Thoracic aorta (tissue), 2 donors: ENCODE measurements around the gene KIAA0232. TPM values are rescaled to one million over a fixed set of nuclear protein-coding genes. Genes with fewer than 3 reads are reported as not detected.

ENCODE experiments used
- ATAC-seq: fragments of 150-250 bp; one replicate; pipeline ENCODE4 v1.8.0; 2017; ENCODE audit warnings: low read depth; ENCODE audit not compliant: insufficient number of reproducible peaks, low FRiP score
- DNase-seq: peaks from one replicate; pipeline ENCODE4 v3.0.0-alpha.2; 2020; ENCODE audit warnings: low spot score
- H3K27ac ChIP-seq, 2 donors: fragments of 200-600 bp; sonication (generic); 1 replicate in 1 of 2; 2 replicates in 1 of 2; pipeline ENCODE4 v1.5.1; 2016; ENCODE audit warnings: mild to moderate bottlenecking in 2 of 2, moderate library complexity in 2 of 2
- H3K27me3 ChIP-seq: fragments of 200-600 bp; sonication (generic); replicated peaks from 2 replicates; pipeline ENCODE4 v1.6.0; 2016; ENCODE audit warnings: mild to moderate bottlenecking; ENCODE audit not compliant: insufficient read depth
- H3K36me3 ChIP-seq: fragments of 200-600 bp; sonication (generic); one replicate; pipeline ENCODE4 v1.5.1; 2016
- H3K4me1 ChIP-seq, 2 donors: fragments of 200-600 bp; sonication (generic); 1 replicate in 1 of 2; 2 replicates in 1 of 2; pipeline versions ENCODE4 v1.5.1 to v1.6.0; 2016; ENCODE audit warnings: low read depth in 2 of 2, mild to moderate bottlenecking in 1 of 2; ENCODE audit not compliant: control insufficient read depth in 1 of 2
- H3K4me3 ChIP-seq: fragments of 200-600 bp; sonication (generic); 2 replicates; pipeline ENCODE4 v1.5.1; 2016; ENCODE audit warnings: mild to moderate bottlenecking
- H3K9me3 ChIP-seq: fragments of 200-600 bp; sonication (generic); 2 replicates; pipeline ENCODE4 v1.5.1; 2016
- CTCF ChIP-seq: fragments of 200-600 bp; sonication (generic); IDR thresholded peaks from one replicate; pipeline ENCODE4 v1.5.1; 2019; ENCODE audit warnings: antibody characterized with exemption
- total RNA-seq, 2 donors: library from RNA; depleted of rRNA; stranded (reverse); fragments of >200 nt; gene quantifications; one replicate each; pipeline versions ENCODE4 v1.1.0 to v1.2.3, GENCODE V29; 2016

The KIAA0232 gene
- total RNA-seq, 2 donors from 2014 or later = 56.9 to 80.8 TPM

GRCh38 chr4:6894528-6895498 is 112.3 kb downstream of the KIAA0232 start:
- Histone ChIP-seq H3K27ac (no peak overlapping the region), H3K27me3 (no peaks in the 10 kb centered on the region), H3K4me3 (no peak overlapping the region), H3K9me3 (no peaks in the 10 kb centered on the region), H3K4me1 (no peaks in the 10 kb centered on the region), H3K36me3 (no peaks in the 10 kb centered on the region)
- DNase-seq (no peak), ATAC-seq (no peak)
- TF ChIP-seq CTCF = no peak

- ATAC-seq = no peak
- Histone ChIP-seq H3K36me3 (no peaks in the 10 kb centered on the region), H3K4me3 (no peak overlapping the region), H3K27me3 (no peaks in the 10 kb centered on the region), H3K27ac (no peak overlapping the region), H3K9me3 (no peaks in the 10 kb centered on the region), H3K4me1 (no peaks in the 10 kb centered on the region)
- DNase-seq = no peak
- no peak for TF ChIP-seq CTCF
Measured at GRCh38 chr4:6896035-6896434, 113.5 kb downstream of the KIAA0232 start.

GRCh38 chr4:6898763-6899162 is 116.2 kb downstream of the KIAA0232 start:
- Histone ChIP-seq H3K27ac (no peak overlapping the region), H3K4me1 (no peaks in the 10 kb centered on the region), H3K36me3 (no peaks in the 10 kb centered on the region), H3K4me3 (no peak overlapping the region), H3K9me3 (no peaks in the 10 kb centered on the region), H3K27me3 (no peaks in the 10 kb centered on the region)
- no peak for ATAC-seq
- no peak for TF ChIP-seq CTCF
- DNase-seq = no peak

GRCh38 chr4:6900181-6900812 is 117.8 kb downstream of the KIAA0232 start:
- H3K36me3 ChIP-seq = no peaks in the 10 kb centered on the region

More at GRCh38 chr4:6900181-6900812, 117.8 kb downstream of the KIAA0232 start:
- no peak for DNase-seq
- Histone ChIP-seq H3K4me3 (no peak overlapping the region), H3K4me1 (no peaks in the 10 kb centered on the region), H3K9me3 (no peaks in the 10 kb centered on the region), H3K27me3 (no peaks in the 10 kb centered on the region), H3K27ac (no peak overlapping the region)
- no peak for ATAC-seq
- TF ChIP-seq CTCF = no peak
